Calu3 (cell line): ENCODE data around the gene FBXL7. TPM values are rescaled to one million over a fixed set of nuclear protein-coding genes. Genes with fewer than 3 reads are reported as not detected.

Source experiments
- BruUV-seq: library from RNA; stranded (reverse); fragments of 400-500 nt; replicated peaks from 2 replicates; lab custom pipeline; 2021; lab: Mats Ljungman, UMichigan
- CTCF ChIA-PET: fragments of 300-600 bp; sonication (Branson Sonifier 250); formaldehyde crosslinking; loops from one replicate; lab custom pipeline; 2022; ENCODE audit warnings: antibody characterized with exemption; lab: Charles Lee
- DNase-seq: peaks from one replicate; pipeline ENCODE4 v3.0.0; 2022
- H3K27ac Mint-ChIP-seq: one replicate; pipeline ENCODE4 v1.8.0; 2022; ENCODE audit warnings: mixed read lengths; ENCODE audit not compliant: unreplicated experiment
- H3K27me3 Mint-ChIP-seq: one replicate; pipeline ENCODE4 v1.8.0; 2022; ENCODE audit warnings: mixed read lengths; ENCODE audit not compliant: unreplicated experiment
- H3K36me3 Mint-ChIP-seq: one replicate; pipeline ENCODE4 v1.8.0; 2022; ENCODE audit warnings: mild to moderate bottlenecking, moderate library complexity, mixed read lengths; ENCODE audit not compliant: insufficient read depth, unreplicated experiment
- H3K4me1 Mint-ChIP-seq: one replicate; pipeline ENCODE4 v1.8.0; 2022; ENCODE audit warnings: mild to moderate bottlenecking, low read depth, mixed read lengths; ENCODE audit not compliant: unreplicated experiment
- H3K4me3 Mint-ChIP-seq: one replicate; pipeline ENCODE4 v1.8.0; 2022; ENCODE audit warnings: mild to moderate bottlenecking, low read depth, moderate library complexity, mixed read lengths; ENCODE audit not compliant: unreplicated experiment
- H3K9me3 Mint-ChIP-seq: one replicate; pipeline ENCODE4 v1.8.0; 2022; ENCODE audit warnings: low read depth, mixed read lengths; ENCODE audit not compliant: unreplicated experiment
- intact Hi-C: fragments of 100-400 bp; cut with micrococcal nuclease; formaldehyde crosslinking; loops from one replicate; pipeline ENCODE4 v1.10.0; 2022; ENCODE audit not compliant: unreplicated experiment
- total RNA-seq: library from RNA; stranded (reverse); gene quantifications from 2 replicates; pipeline ENCODE4 v1.2.3, GENCODE V29; 2022
- TF ChIP-seq, protein P1 (sequence below): fragments of 200-600 bp; IDR thresholded peaks from one replicate; pipeline ENCODE4 v1.8.0; 2022; ENCODE audit warnings: antibody characterized with exemption; ENCODE audit not compliant: unreplicated experiment

FBXL7 gene
- total RNA-seq, 1 experiment from 2014 or later: not detected

DNA sequence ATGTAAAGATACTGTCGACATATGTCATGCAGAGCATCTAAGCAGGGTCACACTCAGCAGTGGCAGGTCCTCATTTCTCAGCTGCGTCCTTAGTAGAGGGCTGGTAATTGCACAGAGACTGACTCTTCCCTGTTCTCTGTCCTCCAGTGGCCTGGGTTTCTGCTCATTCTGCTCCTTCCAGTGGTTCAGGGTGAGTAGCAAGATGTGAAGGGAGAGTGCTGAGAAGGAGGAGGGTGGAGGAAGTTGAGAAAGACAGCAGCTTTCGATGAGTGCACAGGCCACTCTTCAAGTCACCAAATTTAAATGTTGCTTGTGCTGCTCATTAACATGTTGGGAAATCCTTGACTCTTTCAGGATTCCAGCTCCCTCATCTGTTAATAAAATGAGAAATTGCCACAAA, 203.9 kb downstream of the FBXL7 start:
- Mint-ChIP-seq H3K9me3 (peaks cover 14% of the 10 kb centered on the region), H3K27ac (no peak overlapping the region), H3K27me3 (no peaks in the 10 kb centered on the region), H3K36me3 (no peaks in the 10 kb centered on the region), H3K4me1 (no peaks in the 10 kb centered on the region), H3K4me3 (no peak overlapping the region)
- no TSS peak for BruUV-seq
- intact Hi-C loops: no loop called here
- CTCF ChIA-PET: no interaction called here
- no peak for DNase-seq
- TF ChIP-seq, protein P1, sequence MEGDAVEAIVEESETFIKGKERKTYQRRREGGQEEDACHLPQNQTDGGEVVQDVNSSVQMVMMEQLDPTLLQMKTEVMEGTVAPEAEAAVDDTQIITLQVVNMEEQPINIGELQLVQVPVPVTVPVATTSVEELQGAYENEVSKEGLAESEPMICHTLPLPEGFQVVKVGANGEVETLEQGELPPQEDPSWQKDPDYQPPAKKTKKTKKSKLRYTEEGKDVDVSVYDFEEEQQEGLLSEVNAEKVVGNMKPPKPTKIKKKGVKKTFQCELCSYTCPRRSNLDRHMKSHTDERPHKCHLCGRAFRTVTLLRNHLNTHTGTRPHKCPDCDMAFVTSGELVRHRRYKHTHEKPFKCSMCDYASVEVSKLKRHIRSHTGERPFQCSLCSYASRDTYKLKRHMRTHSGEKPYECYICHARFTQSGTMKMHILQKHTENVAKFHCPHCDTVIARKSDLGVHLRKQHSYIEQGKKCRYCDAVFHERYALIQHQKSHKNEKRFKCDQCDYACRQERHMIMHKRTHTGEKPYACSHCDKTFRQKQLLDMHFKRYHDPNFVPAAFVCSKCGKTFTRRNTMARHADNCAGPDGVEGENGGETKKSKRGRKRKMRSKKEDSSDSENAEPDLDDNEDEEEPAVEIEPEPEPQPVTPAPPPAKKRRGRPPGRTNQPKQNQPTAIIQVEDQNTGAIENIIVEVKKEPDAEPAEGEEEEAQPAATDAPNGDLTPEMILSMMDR: no peak

DNA sequence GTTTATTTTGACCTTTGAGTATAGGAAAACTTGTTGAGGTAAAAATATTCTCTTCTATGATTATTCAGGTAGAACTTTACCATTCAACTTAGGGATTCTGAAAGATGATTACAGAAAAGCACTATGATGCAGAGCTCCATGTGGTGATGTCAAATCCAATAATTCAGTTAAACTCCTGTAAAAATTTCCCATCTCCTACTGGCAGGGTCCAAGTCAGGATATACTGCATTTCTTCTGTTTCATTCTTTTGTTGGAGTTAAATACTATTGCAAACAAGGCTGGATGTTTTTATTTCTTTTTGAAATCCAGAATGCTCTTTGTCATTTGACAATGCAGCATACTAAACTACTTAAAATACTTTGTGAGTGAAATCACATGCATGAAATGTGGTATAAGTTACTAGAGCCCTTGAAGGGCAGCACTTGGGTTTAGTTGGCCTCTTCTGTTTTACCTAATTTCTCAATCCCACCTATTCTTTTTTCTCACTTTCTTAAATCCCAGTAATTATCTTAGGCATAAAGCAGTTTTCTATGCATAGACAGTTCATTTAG, 204.5 kb downstream of the FBXL7 start:
- no peak for DNase-seq
- H3K27ac Mint-ChIP-seq: no peak overlapping the region
- peaks cover 14% of the 10 kb centered on the region for H3K9me3 Mint-ChIP-seq
- BruUV-seq: no TSS peak
- intact Hi-C loops: no loop called here
- H3K4me3 Mint-ChIP-seq: no peak overlapping the region
- H3K4me1 Mint-ChIP-seq: no peaks in the 10 kb centered on the region
- CTCF ChIA-PET: no interaction called here
- TF ChIP-seq, protein P1: no peak
- H3K36me3 Mint-ChIP-seq: no peaks in the 10 kb centered on the region
- no peaks in the 10 kb centered on the region for H3K27me3 Mint-ChIP-seq

DNA sequence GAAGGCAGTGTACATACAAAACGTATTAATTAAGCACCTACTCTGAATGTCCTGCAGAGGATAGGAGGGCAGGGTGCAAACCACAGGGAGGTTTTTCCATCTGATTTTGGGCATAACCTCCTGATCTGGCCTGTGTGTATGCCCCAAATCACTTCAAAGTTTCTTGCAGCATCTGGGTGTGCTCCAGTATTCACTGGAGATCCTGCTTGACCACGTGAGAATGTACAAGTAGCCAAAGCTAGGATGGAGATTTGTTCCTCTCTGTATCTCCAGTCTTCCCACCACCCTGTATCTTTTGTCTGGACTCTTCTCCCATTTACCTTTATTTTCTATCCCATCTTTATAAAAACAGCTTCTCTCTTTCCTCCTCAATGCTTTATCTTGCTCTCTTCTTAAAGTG, 207.7 kb downstream of the FBXL7 start:
- H3K9me3 Mint-ChIP-seq: peaks cover 16% of the 10 kb centered on the region
- H3K27ac Mint-ChIP-seq: no peak overlapping the region
- no peak overlapping the region for H3K4me3 Mint-ChIP-seq
- CTCF ChIA-PET: no interaction called here
- no peak for DNase-seq
- H3K36me3 Mint-ChIP-seq: no peaks in the 10 kb centered on the region
- intact Hi-C loops: no loop called here
- no TSS peak for BruUV-seq
- no peaks in the 10 kb centered on the region for H3K27me3 Mint-ChIP-seq
- TF ChIP-seq, protein P1: no peak
- no peaks in the 10 kb centered on the region for H3K4me1 Mint-ChIP-seq

DNA sequence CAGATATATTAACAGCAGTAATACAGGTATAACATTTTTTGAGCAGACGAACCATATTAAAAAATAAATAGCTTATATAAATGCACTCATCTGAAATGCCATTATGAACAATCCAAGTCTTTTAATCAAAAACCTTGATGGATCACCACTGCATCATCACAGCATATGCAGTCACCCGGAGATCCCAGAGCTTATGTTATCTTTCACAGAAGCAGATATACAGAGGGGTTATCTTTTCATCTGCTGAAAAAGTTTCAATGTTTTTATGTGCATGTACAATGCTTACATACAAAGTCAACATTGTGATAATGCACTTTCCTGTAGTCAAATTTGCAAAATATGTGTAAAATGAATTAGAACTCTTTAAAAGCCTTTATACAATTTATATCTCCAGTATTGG, 211.9 kb downstream of the FBXL7 start:
- no peak for DNase-seq
- H3K4me1 Mint-ChIP-seq: no peaks in the 10 kb centered on the region
- H3K9me3 Mint-ChIP-seq: peaks cover 13% of the 10 kb centered on the region
- no peak overlapping the region for H3K27ac Mint-ChIP-seq
- no TSS peak for BruUV-seq
- H3K27me3 Mint-ChIP-seq: no peaks in the 10 kb centered on the region
- H3K4me3 Mint-ChIP-seq: no peak overlapping the region
- intact Hi-C loops: no loop called here
- TF ChIP-seq, protein P1: no peak
- H3K36me3 Mint-ChIP-seq: no peaks in the 10 kb centered on the region
- CTCF ChIA-PET: no interaction called here
